DOHH2 (cell line): ENCODE measurements around the gene CDS1.

Source experiments
- CTCF ChIP-seq: fragments of 200-600 bp; sonication (generic); IDR thresholded peaks from one replicate; pipeline ENCODE4 v1.5.1; 2014; ENCODE audit warnings: antibody characterized with exemption, mild to moderate bottlenecking, low read depth, low read length; ENCODE audit not compliant: poor library complexity, severe bottlenecking
- EZH2phosphoT487 ChIP-seq: fragments of 200-600 bp; sonication (generic); IDR thresholded peaks from 2 replicates; pipeline ENCODE4 v1.6.1; 2017; ENCODE audit warnings: borderline replicate concordance, mild to moderate bottlenecking, antibody characterized with exemption, low read length, moderate library complexity, mixed read lengths

- TF ChIP-seq CTCF (no peak), EZH2phosphoT487 (no peak)
Observed at GRCh38 chr4:84569009-84569408, 13.9 kb upstream of the CDS1 start.
